Activated CD8-positive, alpha-beta T cell treated with anti-CD3 and anti-CD28 coated beads for 36 hours (primary cell): ENCODE data around the gene GABPA. TPM values are rescaled to one million over a fixed set of nuclear protein-coding genes. Genes with fewer than 3 reads are reported as not detected.

Experiments
- ATAC-seq: fragments of 200-7000 bp; cut with Tn5 transposase; one replicate; pipeline ENCODE4 v1.10.0; 2021; ENCODE audit warnings: mild to moderate bottlenecking, moderate library complexity
- CTCF ChIA-PET: fragments of 350-600 bp; sonication (Branson Sonifier 250); formaldehyde crosslinking; loops from one replicate; lab custom pipeline; 2021; ENCODE audit warnings: antibody characterized with exemption; lab: Charles Lee
- POLR2A ChIA-PET: fragments of 350-600 bp; sonication (Branson Sonifier 250); formaldehyde crosslinking; loops from one replicate; lab custom pipeline; 2021; ENCODE audit warnings: antibody characterized with exemption; lab: Charles Lee
- DNase-seq: peaks from one replicate; pipeline ENCODE4 v3.0.0-alpha.2; 2020
- H3K27ac Mint-ChIP-seq: one replicate; pipeline ENCODE4 v1.8.0; 2021; ENCODE audit warnings: mild to moderate bottlenecking, mixed read lengths
- H3K27me3 Mint-ChIP-seq: one replicate; pipeline ENCODE4 v1.8.0; 2021; ENCODE audit warnings: mixed read lengths
- H3K36me3 Mint-ChIP-seq: one replicate; pipeline ENCODE4 v1.8.0; 2021; ENCODE audit warnings: low read depth, mixed read lengths
- H3K4me1 Mint-ChIP-seq: one replicate; pipeline ENCODE4 v1.8.0; 2021; ENCODE audit warnings: low read depth, mixed read lengths
- H3K4me3 Mint-ChIP-seq: one replicate; pipeline ENCODE4 v1.8.0; 2021; ENCODE audit warnings: mild to moderate bottlenecking, moderate library complexity, mixed read lengths
- H3K9me3 Mint-ChIP-seq: one replicate; pipeline ENCODE4 v1.8.0; 2021; ENCODE audit warnings: mixed read lengths
- CTCF ChIP-seq: fragments of 200-600 bp; IDR thresholded peaks from one replicate; pipeline ENCODE4 v1.8.0; 2022; ENCODE audit warnings: antibody characterized with exemption, mild to moderate bottlenecking
- intact Hi-C: fragments of 100-400 bp; cut with micrococcal nuclease; formaldehyde crosslinking; loops from one replicate; pipeline ENCODE4 v1.10.0; 2022
- total RNA-seq, 2 experiments: library from RNA; stranded (reverse); gene quantifications; one replicate each; pipeline ENCODE4 v1.2.3, GENCODE V29; 2021

Gene GABPA
- total RNA-seq: 10 to 100 TPM; 21.8 to 24.9 TPM

DNA sequence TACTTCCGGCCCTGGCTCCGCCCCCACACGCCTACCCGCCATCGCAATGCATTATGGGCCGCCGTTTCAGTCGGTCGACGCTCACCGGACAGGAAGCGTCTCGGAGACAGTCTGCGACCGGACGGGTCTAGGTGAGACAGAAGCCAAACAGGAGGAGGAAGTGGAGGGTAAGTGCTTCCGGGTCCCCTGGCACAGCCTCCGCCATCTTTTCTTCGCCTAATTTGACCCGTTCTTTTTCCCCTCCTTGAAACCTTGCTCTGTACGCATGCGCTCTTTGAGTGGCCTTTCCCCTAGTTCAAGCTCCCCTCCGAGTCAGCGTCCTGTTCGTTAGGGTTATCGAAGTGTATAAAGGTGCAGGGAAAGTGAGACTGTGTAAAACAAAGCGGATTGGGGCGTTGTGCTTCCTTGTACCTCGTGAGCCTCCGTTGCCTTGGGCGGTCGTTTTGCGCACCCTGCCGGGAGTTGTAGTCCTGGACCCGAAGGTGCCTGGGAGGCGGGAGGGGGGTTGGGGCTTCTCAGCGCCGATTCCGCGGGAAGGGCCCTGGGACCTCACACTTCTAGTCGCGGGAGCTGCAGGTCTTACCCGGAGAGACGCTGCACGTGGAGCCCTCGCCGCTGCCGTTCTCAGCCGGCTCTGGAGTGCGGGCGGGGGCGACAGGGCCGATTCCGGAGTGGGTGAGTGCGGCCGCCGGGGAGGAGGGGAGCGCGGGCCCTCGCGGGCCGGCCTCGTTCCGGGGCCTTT, at the start of gene GABPA, which contains the start of gene ATP5PF:
Gene GABPA (plus strand): TSS at position 69 of the 742 bp plus-strand sequence. CDS start 6,627 bp downstream, outside the sequence.
Gene ATP5PF (minus strand): TSS at position 1 of the 742 bp plus-strand sequence. CDS start 5,110 bp downstream, outside the sequence.
- Mint-ChIP-seq H3K4me3 (peak within 1 kb of the TSS; percentile 91), H3K36me3 (peaks cover 22% of the 10 kb centered on the region), H3K4me1 (peaks cover 50% of the 10 kb centered on the region), H3K9me3 (no peaks in the 10 kb centered on the region), H3K27me3 (no peaks in the 10 kb centered on the region), H3K27ac (peak within 1 kb of the TSS; percentile 100)
- CTCF ChIA-PET: interaction anchor here (0.7 to 1.7 kb wide), 4 partner anchors 10 to 312 kb away, joined by 3 to 4 read pairs (median 3); no protein-coding TSS in a partner anchor
- peak; percentile 98 for DNase-seq
- peak; percentile 94 for ATAC-seq
- intact Hi-C loops: loop anchor here (1.0 kb wide), 1 partner anchor 128 kb away; the partner anchor contains the start of gene MRPL39
- POLR2A ChIA-PET: interaction anchor here (0.9 to 2.0 kb wide), 8 partner anchors 8 to 434 kb away, joined by 3 to 7 read pairs (median 4); no protein-coding TSS in a partner anchor
- TF ChIP-seq CTCF: no peak

DNA sequence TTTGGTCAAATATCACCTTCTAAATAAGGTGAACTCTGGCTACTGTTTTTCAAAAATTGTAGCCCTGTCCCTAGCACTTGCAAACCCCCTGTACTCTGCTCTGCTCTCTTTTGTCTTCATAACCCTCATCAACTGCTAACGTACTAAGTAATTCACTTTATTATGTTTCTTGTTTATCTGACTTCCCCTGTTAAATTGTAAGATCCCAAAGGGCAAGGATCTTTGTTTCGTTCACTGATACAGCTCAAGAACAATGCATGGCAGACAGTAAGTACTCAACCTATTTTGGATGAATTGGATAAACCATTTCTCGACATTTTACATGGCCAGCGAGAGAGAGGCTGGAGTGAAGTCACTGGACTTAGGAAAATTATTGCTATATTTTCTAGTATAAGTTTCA, 47.0 kb upstream of the GABPA start:
- no peaks in the 10 kb centered on the region for H3K9me3 Mint-ChIP-seq
- intact Hi-C loops: no loop called here

GRCh38 chr21:25688275-25689155, 46.3 kb upstream of the GABPA start:
- H3K27ac Mint-ChIP-seq: no peak overlapping the region
- H3K27me3 Mint-ChIP-seq: peaks cover 2% of the 10 kb centered on the region
- TF ChIP-seq CTCF: no peak
- CTCF ChIA-PET: interaction anchor here (0.6 kb wide), 1 partner anchor 11 kb away, joined by 3 read pairs; no protein-coding TSS in a partner anchor
- no peaks in the 10 kb centered on the region for H3K9me3 Mint-ChIP-seq
- no peaks in the 10 kb centered on the region for H3K4me1 Mint-ChIP-seq
- intact Hi-C loops: no loop called here
- ATAC-seq (no peak), DNase-seq (no peak)
- POLR2A ChIA-PET: no interaction called here
- no peaks in the 10 kb centered on the region for H3K36me3 Mint-ChIP-seq
- H3K4me3 Mint-ChIP-seq: no peak overlapping the region

More for the DNA sequence above, 47.0 kb upstream of the GABPA start:
- Mint-ChIP-seq H3K4me3 (no peak overlapping the region), H3K4me1 (no peaks in the 10 kb centered on the region), H3K36me3 (no peaks in the 10 kb centered on the region), H3K27ac (no peak overlapping the region), H3K27me3 (peaks cover 2% of the 10 kb centered on the region)
- ATAC-seq (no peak), DNase-seq (no peak)
- ChIA-PET CTCF (no interaction called here), POLR2A (no interaction called here)
- TF ChIP-seq CTCF: no peak

DNA sequence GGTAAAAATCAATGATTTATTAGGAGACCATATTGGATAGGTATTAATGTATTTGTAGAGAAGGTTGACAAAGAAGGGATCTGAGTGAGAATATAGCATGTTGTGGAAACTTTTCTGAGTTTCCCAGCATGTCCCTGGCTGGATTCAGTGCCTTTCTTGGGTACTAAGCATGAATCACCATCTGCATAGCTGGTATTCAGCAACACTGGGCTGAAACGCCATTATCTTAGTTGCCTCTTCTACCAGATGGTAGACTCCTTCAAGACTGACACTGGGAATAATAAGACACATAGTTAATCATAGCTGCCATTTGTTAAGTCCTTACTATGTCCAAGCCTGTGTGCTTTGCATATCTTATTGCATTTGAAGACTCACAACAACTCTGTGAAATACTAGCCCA, 45.5 kb upstream of the GABPA start:
- H3K27ac Mint-ChIP-seq: no peak overlapping the region
- DNase-seq: no peak
- no peak for ATAC-seq
- TF ChIP-seq CTCF: no peak
- POLR2A ChIA-PET: no interaction called here
- H3K4me1 Mint-ChIP-seq: no peaks in the 10 kb centered on the region
- H3K4me3 Mint-ChIP-seq: no peak overlapping the region
- intact Hi-C loops: no loop called here
- peaks cover 2% of the 10 kb centered on the region for H3K27me3 Mint-ChIP-seq
- no peaks in the 10 kb centered on the region for H3K9me3 Mint-ChIP-seq
- CTCF ChIA-PET: interaction anchor here (0.6 to 1.2 kb wide), 2 partner anchors 12 to 18 kb away, joined by 3 read pairs; no protein-coding TSS in a partner anchor
- H3K36me3 Mint-ChIP-seq: no peaks in the 10 kb centered on the region
